ENCODE measurements around the gene PEX5L. TPM values are rescaled to one million over a fixed set of nuclear protein-coding genes. Genes with fewer than 3 reads are reported as not detected.

The PEX5L gene
- total RNA-seq, 1 donor = under 0.01 TPM

DNA sequence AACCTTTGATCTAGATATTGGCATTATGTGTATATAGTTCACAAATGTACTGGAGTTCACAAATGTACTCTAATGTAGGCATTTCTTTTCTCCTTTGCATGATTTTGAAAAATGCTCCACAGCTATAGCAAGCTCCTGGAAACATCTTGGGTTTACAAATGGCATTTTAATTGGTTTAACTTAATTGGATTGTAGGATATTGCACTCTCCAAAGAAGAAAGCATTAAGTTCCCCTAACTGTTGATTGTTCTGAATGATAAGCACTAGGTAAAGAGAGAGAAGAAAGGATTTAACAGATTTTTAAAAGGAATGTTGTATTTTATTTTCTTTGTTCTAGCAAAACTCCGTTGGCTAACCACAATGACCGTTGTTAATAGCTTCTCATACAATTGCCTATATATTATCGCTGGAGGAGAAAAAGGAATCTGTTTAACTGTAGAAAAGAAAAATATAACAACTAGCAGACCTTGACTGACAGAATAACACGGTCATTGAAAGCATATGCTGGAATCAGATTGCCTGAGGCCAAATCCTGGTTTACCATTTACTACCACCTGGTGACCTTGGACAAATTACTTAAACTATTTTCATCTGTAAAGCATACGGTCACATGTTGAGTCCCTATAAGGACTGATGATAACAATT is 170.8 kb downstream of the PEX5L start:
- DNase-seq (ENCODE audit: low read depth) = no peak
- no peak overlapping the region for H3K4me3 ChIP-seq (ENCODE audit: low read depth, low read length)
- TF ChIP-seq, protein P1, sequence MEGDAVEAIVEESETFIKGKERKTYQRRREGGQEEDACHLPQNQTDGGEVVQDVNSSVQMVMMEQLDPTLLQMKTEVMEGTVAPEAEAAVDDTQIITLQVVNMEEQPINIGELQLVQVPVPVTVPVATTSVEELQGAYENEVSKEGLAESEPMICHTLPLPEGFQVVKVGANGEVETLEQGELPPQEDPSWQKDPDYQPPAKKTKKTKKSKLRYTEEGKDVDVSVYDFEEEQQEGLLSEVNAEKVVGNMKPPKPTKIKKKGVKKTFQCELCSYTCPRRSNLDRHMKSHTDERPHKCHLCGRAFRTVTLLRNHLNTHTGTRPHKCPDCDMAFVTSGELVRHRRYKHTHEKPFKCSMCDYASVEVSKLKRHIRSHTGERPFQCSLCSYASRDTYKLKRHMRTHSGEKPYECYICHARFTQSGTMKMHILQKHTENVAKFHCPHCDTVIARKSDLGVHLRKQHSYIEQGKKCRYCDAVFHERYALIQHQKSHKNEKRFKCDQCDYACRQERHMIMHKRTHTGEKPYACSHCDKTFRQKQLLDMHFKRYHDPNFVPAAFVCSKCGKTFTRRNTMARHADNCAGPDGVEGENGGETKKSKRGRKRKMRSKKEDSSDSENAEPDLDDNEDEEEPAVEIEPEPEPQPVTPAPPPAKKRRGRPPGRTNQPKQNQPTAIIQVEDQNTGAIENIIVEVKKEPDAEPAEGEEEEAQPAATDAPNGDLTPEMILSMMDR (IDR thresholded peaks at IDR 0.05; ENCODE audit: insufficient read depth, low read depth, low read length) = no peak

DNA sequence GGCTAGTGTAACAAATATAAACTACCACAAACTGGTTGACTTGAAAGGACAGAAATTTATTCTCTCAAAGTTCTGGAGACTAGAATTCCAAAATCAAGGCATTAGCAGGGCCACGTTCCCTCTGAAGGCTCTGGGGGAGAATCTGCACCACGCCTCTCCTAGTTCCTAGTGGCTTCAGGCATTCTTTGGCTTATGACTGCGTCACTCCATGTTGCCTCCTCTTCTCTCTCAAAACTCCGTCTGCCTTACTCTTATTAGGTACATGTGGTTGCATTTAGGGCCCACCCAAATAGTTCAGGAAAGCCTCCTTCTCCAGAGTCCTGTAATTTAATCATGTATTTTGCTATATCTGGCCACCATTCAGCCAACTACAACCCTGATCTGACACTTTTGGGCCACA is 174.8 kb downstream of the PEX5L start:
- TF ChIP-seq, protein P1 (IDR thresholded peaks at IDR 0.05; ENCODE audit: insufficient read depth, low read depth, low read length) = no peak
- DNase-seq (ENCODE audit: low read depth) = no peak
- no peak overlapping the region for H3K4me3 ChIP-seq (ENCODE audit: low read depth, low read length)

- H3K4me3 ChIP-seq (ENCODE audit: low read depth, low read length) = no peak overlapping the region
- TF ChIP-seq, protein P1 (IDR thresholded peaks at IDR 0.05; ENCODE audit: insufficient read depth, low read depth, low read length) = no peak
- DNase-seq (ENCODE audit: low read depth) = no peak
Observed at GRCh38 chr3:179861292-179861691, 175.4 kb downstream of the PEX5L start.

- no peak overlapping the region for H3K4me3 ChIP-seq (ENCODE audit: low read depth, low read length)
- TF ChIP-seq, protein P1 (IDR thresholded peaks at IDR 0.05; ENCODE audit: insufficient read depth, low read depth, low read length) = no peak
- DNase-seq (ENCODE audit: low read depth) = no peak
Observed at GRCh38 chr3:179860275-179861107, 176.2 kb downstream of the PEX5L start.

- TF ChIP-seq, protein P1 (IDR thresholded peaks at IDR 0.05; ENCODE audit: insufficient read depth, low read depth, low read length) = no peak
- H3K4me3 ChIP-seq (ENCODE audit: low read depth, low read length) = no peak overlapping the region
- peak; percentile 20 for DNase-seq (ENCODE audit: low read depth)
Observed at GRCh38 chr3:179853176-179853575, 183.6 kb downstream of the PEX5L start.

DNA sequence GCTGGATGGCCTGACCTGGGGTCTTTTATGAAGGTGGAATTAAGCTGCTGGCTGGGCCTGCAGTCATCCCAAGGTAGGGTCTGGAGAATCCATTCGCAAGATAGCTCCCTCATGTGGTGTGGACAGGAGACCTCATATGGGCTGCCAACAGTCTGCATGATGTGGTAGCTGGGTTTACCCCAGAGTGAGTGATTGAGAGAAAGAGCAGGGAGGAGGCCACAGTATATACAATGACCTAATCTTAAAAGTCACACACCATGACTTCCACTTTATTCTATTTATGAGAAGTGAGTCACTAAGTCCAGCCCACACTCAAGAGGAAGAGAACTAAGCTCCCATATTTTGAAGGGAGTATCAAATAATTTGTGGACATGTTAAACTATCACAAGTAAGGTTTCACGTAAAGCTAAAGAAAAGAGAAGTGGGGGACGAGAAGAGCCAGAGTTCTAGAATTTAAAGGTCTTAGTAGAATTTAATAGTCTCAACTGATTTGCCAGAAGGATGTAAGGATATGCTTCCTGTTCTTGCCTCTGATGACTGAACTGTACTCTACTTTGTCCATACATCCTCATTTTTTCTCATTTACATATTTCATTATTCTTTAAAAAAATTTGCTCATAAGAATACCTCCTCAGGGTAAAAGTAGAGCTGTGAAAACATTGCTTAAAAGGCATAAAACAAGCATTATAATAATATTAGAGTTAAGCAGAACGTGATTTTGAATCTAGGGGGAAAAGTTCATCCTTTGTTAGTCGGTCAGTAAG is 184.4 kb downstream of the PEX5L start:
- peak; percentile 4 for DNase-seq (ENCODE audit: low read depth)
- H3K4me3 ChIP-seq (ENCODE audit: low read depth, low read length) = no peak overlapping the region
- TF ChIP-seq, protein P1 (IDR thresholded peaks at IDR 0.05; ENCODE audit: insufficient read depth, low read depth, low read length) = peak; percentile 36
